Muscle of back (tissue), 11 donors: Measurements from ENCODE around the gene BTD. TPM values are rescaled to one million over a fixed set of nuclear protein-coding genes. Genes with fewer than 3 reads are reported as not detected.
A peak's percentile ranks its signal among the peaks of the same experiment; 100 is the strongest.

Experiments
- DNase-seq, 3 donors: peaks; one replicate each; pipeline versions ENCODE4 v3.0.0 to v3.0.0-alpha.2; 2013
- polyA plus RNA-seq, 10 donors: library from polyadenylated mRNA; unstranded; fragments of 120-200 nt; gene quantifications; one replicate each; pipeline ENCODE4 v1.2.1, GENCODE V29; 2013; ENCODE audit not compliant: insufficient read length in 10 of 10

BTD gene
- polyA plus RNA-seq, 10 donors, result 11.2 to 14.9 (median 12.5) TPM

DNA sequence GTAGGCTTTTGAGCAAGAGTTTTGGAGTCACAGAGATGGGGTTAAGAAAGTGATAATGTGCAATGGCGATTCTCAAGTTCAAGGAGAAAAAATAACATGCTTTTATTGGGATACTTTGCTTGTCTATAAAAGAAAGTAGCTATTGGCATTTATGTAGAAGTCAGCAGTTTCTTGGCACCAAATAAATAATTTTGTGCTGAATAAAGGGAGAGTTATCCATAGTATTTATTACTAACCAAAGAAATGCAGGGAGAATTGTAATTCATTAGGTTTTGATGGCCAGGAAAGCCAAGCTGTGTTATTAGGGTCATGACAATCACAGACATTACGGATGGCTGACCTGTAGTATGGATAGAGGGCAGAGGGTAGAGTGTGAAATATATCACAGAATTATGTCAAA lies 33.1 kb downstream of the BTD start:
- no peak for DNase-seq

GRCh38 chr3:15635121-15635661 lies 33.6 kb downstream of the BTD start:
- DNase-seq, result peak; percentile 48 to 83 (median 80)

- DNase-seq, result peak in 2 of 3 donors; percentile 58 to 79
Observed at GRCh38 chr3:15636028-15636709, 34.6 kb downstream of the BTD start.

DNA sequence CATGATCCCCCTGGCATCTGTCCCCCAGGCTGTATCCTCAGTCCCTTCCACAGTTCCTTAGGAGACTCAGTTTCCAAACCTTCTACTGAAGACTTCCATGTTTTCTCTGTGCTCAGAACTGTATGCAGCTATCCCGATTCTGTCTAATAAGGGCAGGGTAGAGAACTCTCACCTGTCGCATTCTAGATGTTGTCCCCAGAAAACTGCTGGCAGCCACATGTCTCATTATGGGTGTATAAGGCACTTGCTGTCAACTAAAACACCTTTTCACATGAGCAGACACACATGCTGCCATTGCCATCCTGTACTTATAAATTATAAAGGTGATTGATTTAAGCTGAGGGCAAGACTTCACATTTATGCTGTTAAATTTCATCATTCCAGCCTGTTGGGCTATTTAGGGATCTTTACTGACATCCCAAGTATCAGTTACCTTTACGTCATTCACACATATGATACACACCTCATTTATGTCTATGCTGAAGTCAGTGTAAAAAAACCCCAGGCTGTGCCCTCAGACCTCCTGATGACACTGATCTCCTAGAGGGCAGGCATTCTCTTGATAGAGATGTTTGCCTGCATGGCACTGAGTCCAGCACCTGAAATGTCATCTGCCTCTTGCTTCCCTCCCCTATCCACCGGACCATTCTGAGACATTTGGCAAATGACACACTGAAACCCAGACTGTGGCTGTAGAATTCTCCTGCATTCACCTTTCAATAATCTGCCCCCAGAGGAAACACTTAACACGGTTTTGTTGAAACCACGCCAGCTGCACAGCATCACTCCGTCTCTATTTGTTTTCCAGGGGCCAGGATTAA lies 35.8 kb downstream of the BTD start:
- DNase-seq, result no peak

- DNase-seq, result no peak
Observed at GRCh38 chr3:15638193-15638890, 36.8 kb downstream of the BTD start.

DNA sequence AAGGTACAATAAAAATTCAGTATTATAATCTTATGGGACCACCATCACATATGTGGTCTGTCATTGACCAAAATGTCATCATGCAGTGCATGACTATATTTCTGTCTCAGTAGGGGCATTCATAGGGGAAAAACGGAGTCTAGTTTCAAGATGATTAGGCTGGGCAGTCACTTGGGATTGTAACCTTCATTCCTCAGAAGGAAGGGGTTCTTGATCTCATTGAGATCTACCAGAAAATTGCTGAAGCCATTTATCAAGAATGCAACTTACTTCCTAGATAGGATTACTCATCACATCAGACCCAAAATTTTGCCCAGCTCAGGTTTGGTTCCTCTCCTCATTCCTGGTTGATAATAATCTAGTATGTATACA lies 37.3 kb downstream of the BTD start:
- no peak for DNase-seq

- DNase-seq, result no peak
Observed at GRCh38 chr3:15645246-15645645, 43.7 kb downstream of the BTD start.

GRCh38 chr3:15645740-15646501 lies 44.4 kb downstream of the BTD start:
- peak; percentile 76 to 91 (median 82) for DNase-seq

- peak; percentile 69 to 97 (median 85) for DNase-seq
Observed at GRCh38 chr3:15646851-15647511, 45.4 kb downstream of the BTD start.

DNA sequence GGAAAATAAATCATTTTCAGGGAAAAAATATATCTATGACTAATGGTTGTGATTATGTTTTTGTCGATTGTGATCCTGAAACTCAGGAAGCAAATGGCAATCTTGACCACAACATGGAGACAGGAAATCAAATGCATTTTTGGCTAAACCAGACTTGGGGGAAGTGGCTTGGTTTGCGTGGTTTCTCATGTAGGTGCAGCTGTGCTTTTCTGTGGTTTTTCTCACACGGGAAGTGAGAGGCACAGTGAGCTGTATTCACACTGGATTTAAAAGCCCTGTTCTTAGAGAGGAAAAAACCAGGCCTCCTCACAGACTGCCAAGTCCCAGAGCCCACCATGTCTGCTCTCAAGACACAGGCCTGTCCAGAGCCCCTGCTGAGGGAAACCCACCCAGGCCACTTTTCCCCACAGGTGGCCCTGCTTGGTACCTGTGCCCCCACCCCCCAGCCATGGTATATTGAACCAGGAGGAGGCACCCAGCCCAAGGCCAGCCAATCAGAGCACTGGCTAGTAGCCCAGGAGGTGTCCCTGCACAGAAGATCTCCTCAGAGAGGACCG lies 46.1 kb downstream of the BTD start:
- DNase-seq, result peak; percentile 55 to 92 (median 75)

GRCh38 chr3:15649341-15649740 lies 47.8 kb downstream of the BTD start:
- DNase-seq, result no peak

DNA sequence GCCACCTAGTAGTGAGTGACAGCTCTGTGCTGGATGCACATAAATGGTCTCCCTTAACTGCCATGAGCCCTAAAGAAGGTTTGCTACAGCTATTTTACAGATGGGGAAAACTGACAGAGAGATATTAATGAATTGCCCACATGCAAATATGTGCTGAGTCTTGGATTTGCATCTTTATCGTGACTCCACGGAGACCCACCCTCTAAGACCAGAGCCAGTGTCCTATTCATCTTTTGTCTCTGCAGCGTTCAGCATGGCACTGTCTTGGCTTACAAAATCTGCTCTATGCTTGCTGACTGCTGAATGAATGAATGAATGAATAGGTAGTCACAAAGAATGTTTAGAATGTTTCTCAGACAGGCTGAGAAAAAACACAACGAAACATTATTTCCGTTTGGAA lies 48.3 kb downstream of the BTD start:
- no peak for DNase-seq

DNA sequence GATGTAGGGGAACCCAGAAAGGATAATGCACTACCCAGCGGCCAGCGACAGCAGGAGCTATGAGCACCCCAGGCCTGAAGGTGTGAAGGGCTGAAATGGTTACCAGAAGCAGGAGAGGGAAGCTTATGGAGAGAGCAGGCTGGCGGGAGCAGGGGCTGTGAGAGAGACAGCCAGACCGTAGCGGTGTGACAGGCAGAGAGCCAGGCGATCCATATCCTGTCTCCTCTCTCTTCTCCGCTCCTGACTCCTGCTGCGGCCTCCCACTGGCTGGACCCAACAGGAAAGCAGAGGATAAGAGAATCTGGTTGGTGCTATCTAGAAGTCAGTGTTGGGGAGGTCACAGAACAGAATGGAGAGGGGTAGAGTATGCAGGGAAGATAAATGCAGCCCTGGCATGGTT lies 49.9 kb downstream of the BTD start:
- DNase-seq, result peak in 1 of 3 donors; percentile 41

DNA sequence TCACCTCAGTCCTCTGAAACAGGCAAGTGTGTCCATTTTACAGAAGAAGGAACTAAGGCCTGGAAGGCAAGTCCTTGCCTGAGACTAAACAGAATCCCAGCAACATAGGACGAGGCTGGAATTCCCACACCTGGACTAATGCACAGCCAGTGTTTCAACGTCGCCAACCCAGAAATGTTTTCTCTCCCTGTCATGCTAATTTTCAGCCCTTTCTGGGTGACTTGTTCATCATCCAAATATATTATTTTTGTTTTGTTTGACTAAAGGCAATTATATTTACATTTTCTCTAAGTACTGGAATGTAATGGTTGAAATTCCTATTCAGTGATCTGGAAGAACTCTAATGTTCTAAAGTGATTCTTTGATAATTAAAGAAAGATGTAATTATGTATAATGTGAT lies 51.8 kb downstream of the BTD start:
- no peak for DNase-seq

DNA sequence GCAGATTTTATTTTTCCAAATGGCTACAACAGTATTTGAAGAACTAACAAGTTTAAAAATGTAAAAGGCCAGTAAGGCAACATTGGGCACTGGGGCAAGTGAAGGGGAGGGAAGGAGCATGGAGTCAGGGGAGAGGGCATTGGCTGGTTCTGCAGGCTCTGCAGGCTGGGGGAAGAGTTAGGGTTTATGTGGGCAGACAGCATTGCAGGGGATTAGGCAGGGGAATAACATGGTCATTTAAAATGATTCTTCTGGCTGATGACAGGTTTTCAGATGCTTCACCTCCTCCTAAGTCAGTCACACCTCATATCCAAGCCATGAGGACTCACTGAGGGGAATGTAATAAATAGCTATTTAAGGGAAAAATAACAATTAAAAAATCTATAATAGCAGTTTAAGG lies 52.6 kb downstream of the BTD start:
- DNase-seq, result no peak

DNA sequence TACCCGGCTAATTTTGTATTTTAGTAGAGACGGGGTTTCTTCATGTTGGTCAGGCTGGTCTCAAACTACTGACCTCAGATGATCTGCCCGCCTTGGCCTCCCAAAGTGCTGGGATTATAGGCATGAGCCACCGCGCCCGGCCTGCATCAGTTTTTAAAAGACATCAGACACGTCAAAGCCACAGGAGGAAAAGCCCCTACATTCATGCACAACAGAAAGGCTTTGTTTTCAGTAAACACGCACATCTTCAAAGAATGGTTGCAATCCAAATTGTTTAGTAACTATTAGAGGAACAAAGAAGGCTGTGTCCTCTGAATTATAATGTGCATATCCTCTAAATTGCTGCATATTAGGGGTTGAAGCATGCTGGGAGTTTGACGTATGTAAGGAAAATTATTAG lies 53.3 kb downstream of the BTD start:
- no peak for DNase-seq

DNA sequence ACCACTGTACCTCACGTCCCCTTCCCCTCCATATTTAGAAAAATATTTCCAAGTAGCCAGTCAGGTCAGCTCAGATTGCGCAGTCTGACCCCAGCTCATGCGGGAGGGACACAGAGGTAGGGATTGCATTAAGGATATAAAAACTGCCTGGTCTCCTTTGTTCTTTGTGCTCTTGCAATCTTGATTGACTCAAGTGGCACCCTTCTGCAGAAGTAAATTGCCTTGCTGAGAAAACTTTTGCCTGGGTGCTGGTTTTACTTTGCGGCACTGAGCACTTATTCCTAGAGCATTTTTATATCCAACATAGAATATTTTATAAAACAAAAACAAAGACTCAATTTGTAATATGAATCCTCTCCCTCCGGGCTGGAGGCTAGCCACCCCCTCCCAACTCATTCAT lies 54.8 kb downstream of the BTD start:
- DNase-seq, result no peak

GRCh38 chr3:15657016-15657415 lies 55.5 kb downstream of the BTD start:
- no peak for DNase-seq

DNA sequence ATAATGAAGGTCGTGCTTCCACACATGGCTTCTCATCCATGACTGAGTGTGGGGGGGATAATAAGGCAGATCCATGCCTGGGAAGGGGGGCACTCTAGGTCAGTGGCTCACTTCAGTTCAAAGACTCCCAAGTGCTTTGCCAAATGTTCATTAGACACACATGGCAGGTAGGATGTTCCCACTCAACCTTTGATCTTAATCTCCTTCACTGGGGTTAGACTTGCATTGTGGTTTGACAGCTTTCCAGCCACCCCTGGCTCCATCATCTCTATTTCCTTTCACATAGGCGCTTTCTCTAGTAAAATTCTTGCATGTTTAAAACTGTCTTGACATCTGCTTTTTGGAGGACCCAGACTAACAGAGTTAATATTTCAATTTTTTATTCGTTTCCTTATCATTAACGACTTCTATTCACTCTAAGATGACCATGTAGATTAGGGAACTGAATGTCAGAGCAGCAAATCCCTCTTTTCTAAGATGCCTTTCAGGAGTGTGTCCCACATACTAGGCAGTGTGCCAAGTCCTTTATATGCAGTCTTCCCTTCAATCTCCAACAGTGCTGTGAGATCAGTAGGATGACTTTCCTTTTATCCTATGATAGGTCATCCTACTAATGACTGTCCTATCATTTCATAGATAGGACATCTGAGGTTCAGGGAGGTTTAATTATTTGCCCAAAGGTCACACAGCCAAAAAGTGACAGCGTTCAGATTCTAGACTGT lies 57.9 kb downstream of the BTD start:
- DNase-seq, result no peak
